ENCODE data around the gene ALX4. TPM values are rescaled to one million over a fixed set of nuclear protein-coding genes. Genes with fewer than 3 reads are reported as not detected.

ALX4 gene
- total RNA-seq, 4 donors from 2014 or later: 0.21 to 1.1 (median 0.34) TPM; not detected in 1

- H3K9me3 ChIP-seq: no peaks in the 10 kb centered on the region
- DNase-seq (ENCODE audit: low spot score in 2 of 2): no peak
- no peak overlapping the region for H3K4me3 ChIP-seq
- H3K36me3 ChIP-seq: no peaks in the 10 kb centered on the region
- H3K4me1 ChIP-seq: no peaks in the 10 kb centered on the region
- TF ChIP-seq POLR2A (IDR thresholded peaks at IDR 0.05) (no peak), POLR2AphosphoS5 (IDR thresholded peaks at IDR 0.05) (no peak), EP300 (IDR thresholded peaks at IDR 0.05) (no peak)
- TF ChIP-seq, protein P1, sequence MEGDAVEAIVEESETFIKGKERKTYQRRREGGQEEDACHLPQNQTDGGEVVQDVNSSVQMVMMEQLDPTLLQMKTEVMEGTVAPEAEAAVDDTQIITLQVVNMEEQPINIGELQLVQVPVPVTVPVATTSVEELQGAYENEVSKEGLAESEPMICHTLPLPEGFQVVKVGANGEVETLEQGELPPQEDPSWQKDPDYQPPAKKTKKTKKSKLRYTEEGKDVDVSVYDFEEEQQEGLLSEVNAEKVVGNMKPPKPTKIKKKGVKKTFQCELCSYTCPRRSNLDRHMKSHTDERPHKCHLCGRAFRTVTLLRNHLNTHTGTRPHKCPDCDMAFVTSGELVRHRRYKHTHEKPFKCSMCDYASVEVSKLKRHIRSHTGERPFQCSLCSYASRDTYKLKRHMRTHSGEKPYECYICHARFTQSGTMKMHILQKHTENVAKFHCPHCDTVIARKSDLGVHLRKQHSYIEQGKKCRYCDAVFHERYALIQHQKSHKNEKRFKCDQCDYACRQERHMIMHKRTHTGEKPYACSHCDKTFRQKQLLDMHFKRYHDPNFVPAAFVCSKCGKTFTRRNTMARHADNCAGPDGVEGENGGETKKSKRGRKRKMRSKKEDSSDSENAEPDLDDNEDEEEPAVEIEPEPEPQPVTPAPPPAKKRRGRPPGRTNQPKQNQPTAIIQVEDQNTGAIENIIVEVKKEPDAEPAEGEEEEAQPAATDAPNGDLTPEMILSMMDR (IDR thresholded peaks at IDR 0.05): no peak
- 85% methylated on average over 5 of the region's 8 CpGs for WGBS
- H3K27ac ChIP-seq: no peak overlapping the region
- no peaks in the 10 kb centered on the region for H3K27me3 ChIP-seq
Measured at GRCh38 chr11:44264438-44264749, 45.5 kb downstream of the ALX4 start.

DNA sequence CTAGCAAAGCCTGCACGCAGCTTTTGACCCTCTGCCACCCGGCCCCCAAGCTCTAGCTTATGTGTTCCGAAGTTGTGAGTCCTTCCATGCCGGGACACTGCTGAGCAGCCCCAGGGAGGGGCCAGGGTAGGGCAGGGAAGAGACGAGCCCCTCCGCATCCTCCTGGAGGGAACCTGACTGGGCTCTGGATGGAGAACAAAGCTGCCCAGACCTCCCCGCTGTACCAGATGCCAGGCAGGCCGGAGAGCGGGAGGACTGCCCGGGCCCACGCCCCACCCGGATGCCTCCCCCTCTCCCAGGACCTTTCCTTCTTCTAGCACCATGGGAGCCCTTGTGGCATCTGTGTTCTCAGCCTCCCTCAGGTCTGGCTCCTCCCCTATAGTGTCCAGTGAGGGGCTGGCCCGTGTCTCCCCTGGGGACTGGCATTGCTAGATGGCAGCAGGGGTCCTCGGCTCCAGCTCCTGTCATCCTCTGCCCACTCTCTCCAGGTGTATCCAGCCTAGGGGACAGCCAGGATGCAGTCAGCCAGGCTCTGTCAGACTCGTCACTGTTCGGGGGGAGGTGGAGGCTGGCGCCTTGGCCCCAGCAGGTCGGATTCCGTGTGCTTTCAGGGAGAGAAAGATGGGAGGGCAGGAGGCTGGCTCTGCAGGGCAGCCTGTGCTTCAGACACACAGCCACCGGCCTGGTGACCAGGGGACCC is 46.1 kb downstream of the ALX4 start:
- Histone ChIP-seq H3K9me3 (no peaks in the 10 kb centered on the region), H3K4me1 (no peaks in the 10 kb centered on the region), H3K4me3 (no peak overlapping the region), H3K36me3 (no peaks in the 10 kb centered on the region), H3K27me3 (no peaks in the 10 kb centered on the region), H3K27ac (no peak overlapping the region)
- TF ChIP-seq EP300 (IDR thresholded peaks at IDR 0.05) (no peak), POLR2A (IDR thresholded peaks at IDR 0.05) (no peak), POLR2AphosphoS5 (IDR thresholded peaks at IDR 0.05) (no peak)
- TF ChIP-seq, protein P1 (IDR thresholded peaks at IDR 0.05): no peak
- no peak for DNase-seq (ENCODE audit: low spot score in 2 of 2)
- WGBS: 91% methylated on average over 14 of the region's 20 CpGs

GRCh38 chr11:44261800-44262591 is 47.9 kb downstream of the ALX4 start:
- Histone ChIP-seq H3K27ac (no peak overlapping the region), H3K4me1 (no peaks in the 10 kb centered on the region), H3K9me3 (no peaks in the 10 kb centered on the region), H3K27me3 (no peaks in the 10 kb centered on the region), H3K36me3 (no peaks in the 10 kb centered on the region), H3K4me3 (no peak overlapping the region)
- WGBS: 71% methylated on average over 10 of the region's 14 CpGs
- DNase-seq (ENCODE audit: low spot score in 2 of 2): no peak
- TF ChIP-seq POLR2A (IDR thresholded peaks at IDR 0.05) (no peak), POLR2AphosphoS5 (IDR thresholded peaks at IDR 0.05) (no peak), EP300 (IDR thresholded peaks at IDR 0.05) (no peak)
- TF ChIP-seq, protein P1 (IDR thresholded peaks at IDR 0.05): no peak

DNA sequence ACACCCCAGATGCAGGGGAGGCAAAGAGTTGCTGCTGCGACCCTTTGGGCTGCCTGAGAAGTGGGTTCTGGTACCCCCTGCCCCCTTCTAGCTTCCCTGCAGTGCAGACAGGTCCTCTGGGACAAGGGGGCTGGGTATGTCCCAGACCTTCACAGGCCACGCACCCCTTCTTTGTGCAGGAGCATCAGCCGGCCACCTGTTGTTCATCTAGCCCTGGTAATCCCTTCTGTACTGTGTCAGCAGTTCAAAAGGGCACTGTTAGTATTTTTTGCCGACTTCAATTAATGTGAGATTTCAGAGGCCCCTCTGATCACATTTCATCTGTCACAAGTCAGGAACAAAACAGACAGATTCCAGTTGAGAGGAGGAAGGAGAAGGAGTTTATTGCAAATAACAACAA is 49.9 kb downstream of the ALX4 start:
- H3K4me1 ChIP-seq: no peaks in the 10 kb centered on the region
- no peaks in the 10 kb centered on the region for H3K27me3 ChIP-seq
- no peaks in the 10 kb centered on the region for H3K36me3 ChIP-seq
- no peak for DNase-seq (ENCODE audit: low spot score in 2 of 2)
- TF ChIP-seq POLR2AphosphoS5 (IDR thresholded peaks at IDR 0.05) (no peak), POLR2A (IDR thresholded peaks at IDR 0.05) (no peak), EP300 (IDR thresholded peaks at IDR 0.05) (no peak)
- TF ChIP-seq, protein P1 (IDR thresholded peaks at IDR 0.05): no peak
- no peaks in the 10 kb centered on the region for H3K9me3 ChIP-seq
- 64% methylated on average over 4 of the region's 4 CpGs for WGBS
- no peak overlapping the region for H3K27ac ChIP-seq
- no peak overlapping the region for H3K4me3 ChIP-seq

- no peaks in the 10 kb centered on the region for H3K27me3 ChIP-seq
- H3K4me1 ChIP-seq: no peaks in the 10 kb centered on the region
- TF ChIP-seq EP300 (IDR thresholded peaks at IDR 0.05) (no peak), POLR2A (IDR thresholded peaks at IDR 0.05) (no peak), POLR2AphosphoS5 (IDR thresholded peaks at IDR 0.05) (no peak)
- TF ChIP-seq, protein P1 (IDR thresholded peaks at IDR 0.05): no peak
- no peaks in the 10 kb centered on the region for H3K9me3 ChIP-seq
- DNase-seq (ENCODE audit: low spot score in 2 of 2): no peak
- H3K27ac ChIP-seq: no peak overlapping the region
- no peaks in the 10 kb centered on the region for H3K36me3 ChIP-seq
- 68% methylated on average over 3 of the region's 5 CpGs for WGBS
- no peak overlapping the region for H3K4me3 ChIP-seq
Measured at GRCh38 chr11:44258839-44259420, 51.0 kb downstream of the ALX4 start.

Data from suprapubic skin (tissue), 4 donors.